Measurements from ENCODE around the gene P2RY13. TPM values are rescaled to one million over a fixed set of nuclear protein-coding genes. Genes with fewer than 3 reads are reported as not detected.

P2RY13 gene
- total RNA-seq, 4 donors from 2014 or later = 0.12 to 1.2 (median 0.30) TPM

- intact Hi-C loops (cut with DNase I; ENCODE audit: low total_unique reads) = no loop called here
- H3K36me3 ChIP-seq = no peaks in the 10 kb centered on the region
- in situ Hi-C loops (cut with MboI; ENCODE audit: low sequenced_read_pairs in 4 of 4) = no loop called here
- no peak overlapping the region for H3K4me3 ChIP-seq
- TF ChIP-seq POLR2A (IDR thresholded peaks at IDR 0.05) (no peak), CTCF (IDR thresholded peaks at IDR 0.05 in 4 of 5, conservative IDR thresholded peaks at IDR 0.05 in 1 of 5) (no peak)
- no peaks in the 10 kb centered on the region for H3K4me1 ChIP-seq
- DNase-seq (no peak), ATAC-seq (no peak)
- no peak overlapping the region for H3K27ac ChIP-seq
- no peaks in the 10 kb centered on the region for H3K27me3 ChIP-seq
- no peaks in the 10 kb centered on the region for H3K9me3 ChIP-seq
Measured at GRCh38 chr3:151320131-151320530, 9.2 kb downstream of the P2RY13 start.

- Histone ChIP-seq H3K36me3 (no peaks in the 10 kb centered on the region), H3K4me3 (no peak overlapping the region), H3K27ac (no peak overlapping the region), H3K27me3 (no peaks in the 10 kb centered on the region), H3K4me1 (no peaks in the 10 kb centered on the region), H3K9me3 (no peaks in the 10 kb centered on the region)
- intact Hi-C loops (cut with DNase I; ENCODE audit: low total_unique reads) (no loop called here), in situ Hi-C loops (cut with MboI; ENCODE audit: low sequenced_read_pairs in 4 of 4) (no loop called here)
- ATAC-seq = no peak
- TF ChIP-seq POLR2A (IDR thresholded peaks at IDR 0.05) = no peak
- no peak for TF ChIP-seq CTCF (IDR thresholded peaks at IDR 0.05 in 4 of 5, conservative IDR thresholded peaks at IDR 0.05 in 1 of 5)
- no peak for DNase-seq
Measured at GRCh38 chr3:151319628-151320027, 9.7 kb downstream of the P2RY13 start.

- TF ChIP-seq CTCF (IDR thresholded peaks at IDR 0.05 in 4 of 5, conservative IDR thresholded peaks at IDR 0.05 in 1 of 5) = no peak
- no peak for TF ChIP-seq POLR2A (IDR thresholded peaks at IDR 0.05)
- Histone ChIP-seq H3K9me3 (no peaks in the 10 kb centered on the region), H3K36me3 (no peaks in the 10 kb centered on the region), H3K27ac (no peak overlapping the region), H3K27me3 (no peaks in the 10 kb centered on the region), H3K4me3 (no peak overlapping the region), H3K4me1 (no peaks in the 10 kb centered on the region)
- DNase-seq = no peak
- intact Hi-C loops (cut with DNase I; ENCODE audit: low total_unique reads) = no loop called here
- in situ Hi-C loops (cut with MboI; ENCODE audit: low sequenced_read_pairs in 4 of 4) = no loop called here
- ATAC-seq = no peak
Measured at GRCh38 chr3:151318991-151319390, 10.4 kb downstream of the P2RY13 start.

GRCh38 chr3:151318313-151318712, 11.0 kb downstream of the P2RY13 start:
- Histone ChIP-seq H3K4me1 (no peaks in the 10 kb centered on the region), H3K27me3 (no peaks in the 10 kb centered on the region), H3K9me3 (no peaks in the 10 kb centered on the region), H3K27ac (no peak overlapping the region), H3K4me3 (no peak overlapping the region), H3K36me3 (no peaks in the 10 kb centered on the region)
- TF ChIP-seq POLR2A (IDR thresholded peaks at IDR 0.05) = no peak
- no peak for TF ChIP-seq CTCF (IDR thresholded peaks at IDR 0.05 in 4 of 5, conservative IDR thresholded peaks at IDR 0.05 in 1 of 5)
- DNase-seq = no peak
- in situ Hi-C loops (cut with MboI; ENCODE audit: low sequenced_read_pairs in 4 of 4) (no loop called here), intact Hi-C loops (cut with DNase I; ENCODE audit: low total_unique reads) (no loop called here)
- ATAC-seq = no peak

GRCh38 chr3:151316267-151316991, 12.9 kb downstream of the P2RY13 start, which contains the start of gene GPR87:
Gene GPR87 (minus strand): TSS chr3:151316820. CDS start chr3:151300100, 16,720 bp downstream.
- no peak for DNase-seq
- Histone ChIP-seq H3K9me3 (no peaks in the 10 kb centered on the region), H3K4me3 (no peak within 1 kb of the TSS), H3K4me1 (no peaks in the 10 kb centered on the region), H3K36me3 (no peaks in the 10 kb centered on the region), H3K27ac (no peak within 1 kb of the TSS), H3K27me3 (no peaks in the 10 kb centered on the region)
- ATAC-seq = no peak
- intact Hi-C loops (cut with DNase I; ENCODE audit: low total_unique reads) (no loop called here), in situ Hi-C loops (cut with MboI; ENCODE audit: low sequenced_read_pairs in 4 of 4) (no loop called here)
- TF ChIP-seq POLR2A (IDR thresholded peaks at IDR 0.05) (no peak), CTCF (IDR thresholded peaks at IDR 0.05 in 4 of 5, conservative IDR thresholded peaks at IDR 0.05 in 1 of 5) (no peak)

Measured in gastrocnemius medialis (tissue), 4 donors.